ENCODE data around the gene LOXHD1.

DNA sequence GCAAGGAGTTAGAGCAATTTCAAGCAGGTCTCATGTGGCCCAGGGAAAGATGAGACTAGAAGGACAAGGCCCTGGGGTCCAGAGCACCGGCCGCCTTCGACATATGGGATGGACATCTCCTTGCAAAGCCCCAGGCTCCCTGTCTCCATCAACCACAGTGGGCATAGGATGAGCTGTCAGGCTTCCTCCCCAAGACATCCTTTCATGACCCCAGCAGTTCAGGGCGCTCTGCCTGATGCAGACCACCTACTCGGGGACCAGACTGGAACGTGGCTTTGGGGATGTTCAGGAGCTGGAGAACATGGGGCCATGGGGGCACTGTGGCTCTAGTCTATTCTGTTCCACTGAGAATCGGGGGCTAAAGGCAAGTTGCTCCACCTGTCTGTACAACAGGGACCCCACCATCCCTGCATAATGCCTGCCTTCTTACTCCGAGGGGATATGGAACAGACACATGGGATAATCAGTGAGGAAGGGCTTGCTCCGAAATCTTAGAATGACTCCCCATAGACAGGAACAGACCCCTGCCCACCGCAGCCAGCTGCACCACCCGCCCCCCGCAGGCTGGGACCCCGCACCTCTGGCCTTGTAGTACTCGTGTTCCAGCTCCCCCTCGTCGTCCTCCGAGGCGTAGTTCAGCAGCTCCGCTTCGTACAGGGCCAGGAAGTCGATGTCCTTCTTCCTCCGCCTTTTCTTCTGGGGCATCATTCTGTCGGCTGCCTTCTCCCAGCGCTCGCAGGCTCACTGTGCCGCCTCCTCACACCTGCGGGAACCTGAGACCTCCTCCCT lies 500 bp downstream of the LOXHD1 start:
- TF ChIP-seq, protein P1, sequence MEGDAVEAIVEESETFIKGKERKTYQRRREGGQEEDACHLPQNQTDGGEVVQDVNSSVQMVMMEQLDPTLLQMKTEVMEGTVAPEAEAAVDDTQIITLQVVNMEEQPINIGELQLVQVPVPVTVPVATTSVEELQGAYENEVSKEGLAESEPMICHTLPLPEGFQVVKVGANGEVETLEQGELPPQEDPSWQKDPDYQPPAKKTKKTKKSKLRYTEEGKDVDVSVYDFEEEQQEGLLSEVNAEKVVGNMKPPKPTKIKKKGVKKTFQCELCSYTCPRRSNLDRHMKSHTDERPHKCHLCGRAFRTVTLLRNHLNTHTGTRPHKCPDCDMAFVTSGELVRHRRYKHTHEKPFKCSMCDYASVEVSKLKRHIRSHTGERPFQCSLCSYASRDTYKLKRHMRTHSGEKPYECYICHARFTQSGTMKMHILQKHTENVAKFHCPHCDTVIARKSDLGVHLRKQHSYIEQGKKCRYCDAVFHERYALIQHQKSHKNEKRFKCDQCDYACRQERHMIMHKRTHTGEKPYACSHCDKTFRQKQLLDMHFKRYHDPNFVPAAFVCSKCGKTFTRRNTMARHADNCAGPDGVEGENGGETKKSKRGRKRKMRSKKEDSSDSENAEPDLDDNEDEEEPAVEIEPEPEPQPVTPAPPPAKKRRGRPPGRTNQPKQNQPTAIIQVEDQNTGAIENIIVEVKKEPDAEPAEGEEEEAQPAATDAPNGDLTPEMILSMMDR (IDR thresholded peaks at IDR 0.05), result no peak
- TF ChIP-seq POLR2A (IDR thresholded peaks at IDR 0.05), result no peak
